CD4-positive, alpha-beta T cell (primary cell): ENCODE data around the gene KHNYN. TPM values are rescaled to one million over a fixed set of nuclear protein-coding genes. Genes with fewer than 3 reads are reported as not detected.

Experiments used
- ATAC-seq: fragments of 200-7000 bp; cut with Tn5 transposase; one replicate; pipeline ENCODE4 v1.10.0; 2022; ENCODE audit warnings: mild to moderate bottlenecking; ENCODE audit not compliant: poor library complexity
- CTCF ChIA-PET: fragments of 350-600 bp; sonication (Branson Sonifier 250); formaldehyde crosslinking; loops from one replicate; lab custom pipeline; 2021; ENCODE audit warnings: antibody characterized with exemption, inconsistent platforms; lab: Charles Lee
- POLR2A ChIA-PET: fragments of 350-600 bp; sonication (Branson Sonifier 250); formaldehyde crosslinking; loops from one replicate; lab custom pipeline; 2021; ENCODE audit warnings: antibody characterized with exemption, inconsistent platforms; lab: Charles Lee
- DNase-seq, 14 experiments: peaks; one replicate each; pipeline ENCODE4 v3.0.0-alpha.2; 2013 to 2020; ENCODE audit warnings: mixed read lengths in 2 of 14
- H3K27ac ChIP-seq, 2 donors: one replicate each; pipeline versions ENCODE4 v1.5.1 to v1.7.0; 2013; ENCODE audit warnings: low read length in 2 of 2, low read depth in 1 of 2, mild to moderate bottlenecking in 1 of 2
- H3K27me3 ChIP-seq, 2 experiments: 1 replicate in 1 of 2; 2 replicates in 1 of 2; pipeline versions ENCODE4 v1.6.1 to v1.7.0; 2013; ENCODE audit warnings: low read length in 2 of 2, control low read depth in 1 of 2, mild to moderate bottlenecking in 1 of 2, moderate library complexity in 1 of 2; ENCODE audit not compliant: insufficient read depth in 2 of 2, control insufficient read depth in 1 of 2
- H3K36me3 ChIP-seq: one replicate; pipeline ENCODE4 v1.6.1; 2013; ENCODE audit warnings: low read length, control low read depth; ENCODE audit not compliant: insufficient read depth
- H3K4me1 ChIP-seq: one replicate; pipeline ENCODE4 v1.6.1; 2013; ENCODE audit warnings: low read length, control low read depth; ENCODE audit not compliant: insufficient read depth
- H3K4me3 ChIP-seq: one replicate; pipeline ENCODE4 v1.5.1; 2013; ENCODE audit warnings: mild to moderate bottlenecking, low read length, moderate library complexity
- H3K9me3 ChIP-seq, 2 experiments: 1 replicate in 1 of 2; 2 replicates in 1 of 2; pipeline versions ENCODE4 v1.6.1 to v1.7.0; 2013; ENCODE audit warnings: low read length in 2 of 2, mild to moderate bottlenecking in 2 of 2, control low read depth in 1 of 2, moderate library complexity in 1 of 2; ENCODE audit not compliant: control insufficient read depth in 1 of 2, insufficient read depth in 1 of 2
- H3K27ac Mint-ChIP-seq: one replicate; pipeline ENCODE4 v1.8.0; 2020; ENCODE audit warnings: mixed read lengths
- H3K27me3 Mint-ChIP-seq: one replicate; pipeline ENCODE4 v1.8.0; 2021; ENCODE audit warnings: mixed read lengths
- H3K36me3 Mint-ChIP-seq: one replicate; pipeline ENCODE4 v1.8.0; 2021; ENCODE audit warnings: low read depth, mixed read lengths
- H3K4me1 Mint-ChIP-seq: one replicate; pipeline ENCODE4 v1.8.0; 2021; ENCODE audit warnings: low read depth, mixed read lengths
- H3K4me3 Mint-ChIP-seq: one replicate; pipeline ENCODE4 v1.8.0; 2020; ENCODE audit warnings: mild to moderate bottlenecking, mixed read lengths
- H3K9me3 Mint-ChIP-seq: one replicate; pipeline ENCODE4 v1.8.0; 2020; ENCODE audit warnings: mixed read lengths
- intact Hi-C, 2 experiments: fragments of 100-400 bp; cut with DNase I in 1 of 2; cut with micrococcal nuclease in 1 of 2; formaldehyde crosslinking; loops; one replicate each; pipeline versions ENCODE4 v1.15.1 to v1.9.0; 2023 to 2025; cut with DNase I, micrococcal nuclease
- total RNA-seq, 174 experiments: library from RNA in 2 of 174; stranded (reverse) in 2 of 174; gene quantifications; one replicate each; pipeline ENCODE4 v1.2.3 and lab custom pipeline; 2021 to 2026
- TF ChIP-seq, protein P1 (sequence below): fragments of 200-600 bp; IDR thresholded peaks from one replicate; pipeline ENCODE4 v1.8.0; 2022; ENCODE audit warnings: antibody characterized with exemption, mild to moderate bottlenecking

The KHNYN gene
- total RNA-seq, 2 experiments from 2014 or later = 170 to 173 TPM

DNA sequence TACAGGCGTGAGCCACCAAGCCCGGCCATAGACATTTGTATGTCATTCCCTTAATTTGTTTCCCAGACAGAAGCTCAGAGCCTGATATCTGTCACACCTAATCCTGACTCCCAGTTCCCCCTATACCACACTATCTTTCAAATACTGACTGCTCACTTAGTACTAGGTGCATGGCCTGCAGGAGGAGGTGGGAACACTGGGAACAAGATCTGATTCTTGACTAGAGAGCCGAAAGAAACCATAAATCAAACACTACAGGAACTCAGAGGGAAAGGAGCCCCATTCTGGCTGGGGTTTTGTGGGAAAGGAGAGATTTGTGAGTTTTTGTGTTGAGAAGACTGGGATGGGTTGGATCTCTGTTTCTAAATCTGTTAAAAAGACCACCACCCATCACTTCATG is 4.9 kb downstream of the KHNYN start:
- DNase-seq (no peak), ATAC-seq (no peak)
- H3K9me3 ChIP-seq = no peaks in the 10 kb centered on the region
- Mint-ChIP-seq H3K9me3 (no peaks in the 10 kb centered on the region), H3K36me3 (peaks cover 86% of the 10 kb centered on the region), H3K4me3 (no peak overlapping the region), H3K27me3 (no peaks in the 10 kb centered on the region), H3K4me1 (peaks cover 81% of the 10 kb centered on the region), H3K27ac (no peak overlapping the region)
- CTCF ChIA-PET = interaction anchor here (3.6 kb wide), 1 partner anchor 101 kb away, joined by 64 read pairs; the partner anchor contains the start of gene ADCY4
- H3K27ac ChIP-seq = no peak overlapping the region
- H3K4me1 ChIP-seq = peaks cover 44% of the 10 kb centered on the region
- TF ChIP-seq, protein P1, sequence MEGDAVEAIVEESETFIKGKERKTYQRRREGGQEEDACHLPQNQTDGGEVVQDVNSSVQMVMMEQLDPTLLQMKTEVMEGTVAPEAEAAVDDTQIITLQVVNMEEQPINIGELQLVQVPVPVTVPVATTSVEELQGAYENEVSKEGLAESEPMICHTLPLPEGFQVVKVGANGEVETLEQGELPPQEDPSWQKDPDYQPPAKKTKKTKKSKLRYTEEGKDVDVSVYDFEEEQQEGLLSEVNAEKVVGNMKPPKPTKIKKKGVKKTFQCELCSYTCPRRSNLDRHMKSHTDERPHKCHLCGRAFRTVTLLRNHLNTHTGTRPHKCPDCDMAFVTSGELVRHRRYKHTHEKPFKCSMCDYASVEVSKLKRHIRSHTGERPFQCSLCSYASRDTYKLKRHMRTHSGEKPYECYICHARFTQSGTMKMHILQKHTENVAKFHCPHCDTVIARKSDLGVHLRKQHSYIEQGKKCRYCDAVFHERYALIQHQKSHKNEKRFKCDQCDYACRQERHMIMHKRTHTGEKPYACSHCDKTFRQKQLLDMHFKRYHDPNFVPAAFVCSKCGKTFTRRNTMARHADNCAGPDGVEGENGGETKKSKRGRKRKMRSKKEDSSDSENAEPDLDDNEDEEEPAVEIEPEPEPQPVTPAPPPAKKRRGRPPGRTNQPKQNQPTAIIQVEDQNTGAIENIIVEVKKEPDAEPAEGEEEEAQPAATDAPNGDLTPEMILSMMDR = no peak
- intact Hi-C loops = loop anchor here in 1 of 2 experiments (5.0 to 10.0 kb wide), 2 partner anchors 217 to 320 kb away; partner anchors contain the start of genes DCAF11, MDP1 and NRL
- H3K36me3 ChIP-seq = peaks cover 80% of the 10 kb centered on the region
- no peak overlapping the region for H3K4me3 ChIP-seq
- H3K27me3 ChIP-seq = no peaks in the 10 kb centered on the region
- POLR2A ChIA-PET = interaction anchor here (10.8 kb wide), 1 partner anchor 97 kb away, joined by 270 read pairs; the partner anchor contains the start of genes ADCY4 and RIPK3

DNA sequence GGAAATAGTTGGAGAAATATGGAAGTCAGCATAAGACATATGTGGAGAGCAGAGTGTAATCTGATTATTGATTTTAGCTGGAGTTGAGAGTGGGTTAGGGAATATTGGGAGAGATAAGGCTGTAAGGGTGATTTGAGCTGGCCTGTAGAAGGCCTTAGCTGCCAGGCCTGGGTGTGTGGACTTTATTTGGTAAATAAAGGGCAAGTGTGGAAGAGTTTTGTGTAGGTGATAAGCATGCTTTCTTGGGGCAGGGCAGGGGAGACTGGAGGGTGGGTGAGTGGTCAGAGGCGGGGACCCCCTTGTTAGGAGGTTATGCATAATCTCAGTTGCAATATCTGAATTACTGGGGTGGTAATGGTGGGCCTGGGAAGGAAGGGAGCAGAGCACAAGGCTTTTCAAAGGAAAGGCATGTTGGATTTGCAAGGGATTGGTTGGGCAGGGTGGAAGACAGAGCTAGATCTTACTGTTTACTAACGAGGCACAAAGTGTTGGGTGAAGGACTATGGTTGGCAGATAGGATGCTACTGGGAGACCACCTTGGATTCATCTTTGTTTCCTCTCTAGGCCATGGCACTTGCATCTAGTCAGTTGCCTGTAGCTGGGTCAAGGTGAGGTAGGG is 5.5 kb downstream of the KHNYN start:
- H3K36me3 ChIP-seq = peaks cover 86% of the 10 kb centered on the region
- no peak overlapping the region for H3K27ac ChIP-seq
- CTCF ChIA-PET = interaction anchor here (1.5 to 3.6 kb wide), 6 partner anchors 8 to 193 kb away, joined by 3 to 64 read pairs (median 14); partner anchors contain the start of genes ADCY4 and TINF2
- no peak for ATAC-seq
- POLR2A ChIA-PET = interaction anchor here (0.9 to 10.8 kb wide), 3 partner anchors 8 to 193 kb away, joined by 3 to 270 read pairs (median 7); partner anchors contain the start of genes ADCY4, RIPK3 and TINF2
- H3K36me3 Mint-ChIP-seq = peaks cover 88% of the 10 kb centered on the region
- H3K4me1 ChIP-seq = peaks cover 45% of the 10 kb centered on the region
- peak overlapping the region; percentile 9 for H3K27ac Mint-ChIP-seq
- TF ChIP-seq, protein P1 = no peak
- H3K27me3 Mint-ChIP-seq = no peaks in the 10 kb centered on the region
- no peaks in the 10 kb centered on the region for H3K9me3 ChIP-seq
- H3K9me3 Mint-ChIP-seq = no peaks in the 10 kb centered on the region
- no peak overlapping the region for H3K4me3 ChIP-seq
- H3K4me1 Mint-ChIP-seq = peaks cover 79% of the 10 kb centered on the region
- DNase-seq = no peak
- H3K27me3 ChIP-seq = no peaks in the 10 kb centered on the region
- H3K4me3 Mint-ChIP-seq = peak overlapping the region; percentile 5
- intact Hi-C loops = loop anchor here in 1 of 2 experiments (10.0 kb wide), 1 partner anchor 320 kb away; the partner anchor contains the start of genes DCAF11 and NRL

DNA sequence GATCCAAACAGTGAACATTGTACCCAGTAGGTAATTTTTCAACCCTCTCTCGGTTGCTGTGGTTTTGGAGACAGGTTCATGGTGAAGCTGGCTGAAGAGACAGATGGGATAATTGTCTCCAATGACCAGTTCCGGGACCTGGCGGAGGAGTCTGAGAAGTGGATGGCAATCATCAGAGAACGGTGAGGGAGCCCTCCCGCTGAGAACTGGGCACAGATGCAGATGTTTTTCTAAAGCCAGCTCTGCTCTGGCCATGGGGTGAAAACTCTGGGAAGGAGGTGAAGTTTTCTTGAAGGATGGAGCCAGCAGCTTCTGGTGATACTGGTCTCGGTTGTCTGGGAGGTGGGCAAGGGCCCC is 6.2 kb downstream of the KHNYN start:
- H3K4me1 ChIP-seq = peaks cover 45% of the 10 kb centered on the region
- Mint-ChIP-seq H3K4me1 (peaks cover 78% of the 10 kb centered on the region), H3K27me3 (no peaks in the 10 kb centered on the region)

More for the DNA sequence above, 6.2 kb downstream of the KHNYN start:
- Histone ChIP-seq H3K27ac (no peak overlapping the region), H3K4me3 (no peak overlapping the region), H3K27me3 (no peaks in the 10 kb centered on the region), H3K36me3 (peaks cover 93% of the 10 kb centered on the region), H3K9me3 (no peaks in the 10 kb centered on the region)
- ChIA-PET CTCF (interaction anchor here (0.6 to 3.6 kb wide), 9 partner anchors 9 to 193 kb away, joined by 3 to 64 read pairs (median 6); partner anchors contain the start of genes ADCY4 and TINF2), POLR2A (interaction anchor here (0.9 to 10.8 kb wide), 6 partner anchors 9 to 222 kb away, joined by 3 to 270 read pairs (median 5); partner anchors contain the start of genes ADCY4, CHMP4A, CIDEB and RABGGTA)
- intact Hi-C loops = loop anchor here (1.0 to 10.0 kb wide), 5 partner anchors 71 to 421 kb away; partner anchors contain the start of genes DCAF11 (in 1 of the 2) and NRL (in 1 of the 2)
- TF ChIP-seq, protein P1 = no peak
- DNase-seq (no peak), ATAC-seq (no peak)
- Mint-ChIP-seq H3K27ac (peak overlapping the region; percentile 68), H3K36me3 (peaks cover 88% of the 10 kb centered on the region), H3K4me3 (no peak overlapping the region), H3K9me3 (no peaks in the 10 kb centered on the region)
